ENCODE results near the gene SLC9A5. TPM values are rescaled to one million over a fixed set of nuclear protein-coding genes. Genes with fewer than 3 reads are reported as not detected.

Gene SLC9A5
- total and polyA plus RNA-seq, 10 of the 15 experiments (the other 5 are each of a cell fraction or from before 2014, with no cell fraction given) = 0.26 to 5.7 (median 1.5) TPM

DNA sequence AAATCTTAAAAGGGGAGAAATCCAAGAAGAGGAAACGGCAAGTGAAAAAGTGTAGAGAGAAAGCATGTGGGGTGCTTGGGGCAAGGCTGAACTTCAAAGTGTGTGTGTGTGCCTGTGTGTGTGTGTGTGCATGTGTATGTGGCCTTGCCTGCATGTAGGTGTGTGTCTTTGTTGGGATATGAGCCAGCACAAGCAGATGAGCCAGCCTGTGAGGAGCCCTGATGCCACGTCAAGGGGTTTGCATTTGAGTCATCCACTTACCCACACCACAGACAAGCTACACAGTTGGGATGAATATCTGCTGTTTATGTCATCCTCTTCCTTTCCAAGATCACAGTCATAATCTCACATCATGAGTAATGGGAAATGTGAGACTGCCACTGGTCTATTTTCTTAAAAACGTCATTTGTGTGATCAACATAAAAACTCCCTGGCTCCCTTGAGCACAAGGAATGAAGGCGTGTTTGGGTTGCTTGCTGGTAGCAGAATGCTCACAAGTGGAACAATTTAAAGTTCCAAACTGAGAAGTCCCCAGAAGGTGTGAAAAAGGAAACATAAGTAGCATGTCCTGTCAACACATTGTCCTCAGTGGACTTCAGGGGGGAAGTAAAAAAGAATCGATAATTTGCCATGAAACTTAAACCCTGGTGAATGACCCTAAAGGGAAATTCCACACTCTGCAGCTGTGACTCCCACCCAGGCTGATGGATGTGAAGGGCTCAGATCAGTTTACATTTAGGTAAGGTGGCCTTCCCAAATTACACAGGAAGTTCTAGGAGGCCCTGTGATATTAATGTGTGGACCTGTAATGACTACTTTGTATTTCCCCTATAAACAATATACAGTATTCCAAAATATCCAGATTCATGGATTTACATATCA lies 63.1 kb downstream of the SLC9A5 start (continued):
- peak; percentile 80; the same call in 1 of the 2 replicates for TF ChIP-seq HDGF (IDR thresholded peaks at IDR 0.05)
- TF ChIP-seq TARDBP (IDR thresholded peaks at IDR 0.05; ENCODE audit: borderline replicate concordance) = peak; percentile 30; the same call in 1 of the 2 replicates
- TF ChIP-seq MYB (IDR thresholded peaks at IDR 0.05; ENCODE audit: borderline replicate concordance, low read depth, low read length) = no peak
- TF ChIP-seq E2F8 (IDR thresholded peaks at IDR 0.05; ENCODE audit: low read depth, partially characterized antibody) = no peak
- peak; percentile 43; the same call in 1 of the 2 replicates for TF ChIP-seq BACH1 (IDR thresholded peaks at IDR 0.05; ENCODE audit: borderline replicate concordance)
- no peak for TF ChIP-seq SUZ12 (IDR thresholded peaks at IDR 0.05; ENCODE audit: unreplicated experiment)

- Histone ChIP-seq H3K27me3 (replicated peaks in 1 of 2; ENCODE audit: control insufficient read depth in 2 of 2, insufficient read depth in 2 of 2, low read length in 1 of 2) (no peaks in the 10 kb centered on the region), H3K9ac (ENCODE audit: control insufficient read depth, insufficient read depth, low read length) (no peak overlapping the region; the same call in 1 of the 2 replicates), H4K20me1 (ENCODE audit: control insufficient read depth, insufficient read depth) (no peaks in the 10 kb centered on the region), H3K36me3 (ENCODE audit: control insufficient read depth in 2 of 2, insufficient read depth in 2 of 2, low read length in 1 of 2) (no peaks in the 10 kb centered on the region), H3K9me3 (replicated peaks; ENCODE audit: control insufficient read depth, insufficient read depth, low read length) (no peaks in the 10 kb centered on the region), H3K4me2 (ENCODE audit: control insufficient read depth, insufficient read depth) (no peak overlapping the region), H3K4me3 (no peak overlapping the region), H3K79me2 (ENCODE audit: control insufficient read depth, insufficient read depth, low read length) (no peaks in the 10 kb centered on the region), H3K4me1 (ENCODE audit: control insufficient read depth, insufficient read depth, low read length) (peaks cover 25% of the 10 kb centered on the region), H3K27ac (ENCODE audit: control insufficient read depth, insufficient read depth) (peak overlapping the region; percentile 23), H2AFZ (ENCODE audit: control insufficient read depth, low read depth, low read length) (peak overlapping the region; percentile 29; the same call in 1 of the 2 replicates)
- ChIA-PET SMC1A (ENCODE audit: uncharacterized antibody, unreplicated experiment) (interaction anchor here (1.3 to 2.2 kb wide), 3 partner anchors 9 to 34 kb away, joined by 3 to 9 read pairs (median 3); partner anchors contain the start of genes KCTD19 and LRRC36), CTCF (interaction anchor here (0.8 to 3.7 kb wide), 5 partner anchors 13 to 56 kb away, joined by 3 to 20 read pairs (median 4); partner anchors contain the start of genes KCTD19 and LRRC36), RAD21 (ENCODE audit: unreplicated experiment) (interaction anchor here (0.7 to 2.6 kb wide), 2 partner anchors 13 to 282 kb away, joined by 3 to 13 read pairs; partner anchors contain the start of genes KCTD19 and LRRC36), POLR2A (interaction anchor here (1.6 kb wide), 1 partner anchor 12 kb away, joined by 7 read pairs; no protein-coding TSS in a partner anchor)
- no peak for ATAC-seq
- no peak for FAIRE-seq
- in situ Hi-C loops (cut with MboI) = no loop called here
- no peak for DNase-seq (ENCODE audit: low read depth, low spot score)
- intact Hi-C loops (cut with micrococcal nuclease; ENCODE audit: unreplicated experiment) = no loop called here
- BruUV-seq (replicated peaks) = no TSS peak
- TF ChIP-seq CBX3 (IDR thresholded peaks at IDR 0.05; ENCODE audit: borderline replicate concordance, low read depth) (no peak), E4F1 (IDR thresholded peaks at IDR 0.05; ENCODE audit: borderline replicate concordance, partially characterized antibody) (no peak), POU2F2 (IDR thresholded peaks at IDR 0.05; ENCODE audit: borderline replicate concordance, low read depth, low read length) (no peak), SIX5 (IDR thresholded peaks at IDR 0.05; ENCODE audit: low read depth, low read length, severe bottlenecking) (no peak), PAX8 (IDR thresholded peaks at IDR 0.05) (no peak), WRNIP1 (IDR thresholded peaks at IDR 0.05; ENCODE audit: borderline replicate concordance, low read depth, low read length) (no peak), CHD4 (IDR thresholded peaks at IDR 0.05) (no peak), HDAC2 (IDR thresholded peaks at IDR 0.05) (no peak)
These were observed 63.9 kb downstream of the SLC9A5 start for GRCh38 chr16:67312719-67313118.
